WI38 (cell line): ENCODE data around the gene MEGF11.

ENCODE experiments used
- H3K4me3 ChIP-seq: 2 replicates; pipeline ENCODE4 v1.5.1; 2011; ENCODE audit warnings: low read depth, mild to moderate bottlenecking, control low read depth, low read length
- CTCF ChIP-seq: IDR thresholded peaks from 2 replicates; pipeline ENCODE4 v1.5.1; 2012; ENCODE audit warnings: low read depth, mild to moderate bottlenecking, control low read depth, low read length

MEGF11 gene

DNA sequence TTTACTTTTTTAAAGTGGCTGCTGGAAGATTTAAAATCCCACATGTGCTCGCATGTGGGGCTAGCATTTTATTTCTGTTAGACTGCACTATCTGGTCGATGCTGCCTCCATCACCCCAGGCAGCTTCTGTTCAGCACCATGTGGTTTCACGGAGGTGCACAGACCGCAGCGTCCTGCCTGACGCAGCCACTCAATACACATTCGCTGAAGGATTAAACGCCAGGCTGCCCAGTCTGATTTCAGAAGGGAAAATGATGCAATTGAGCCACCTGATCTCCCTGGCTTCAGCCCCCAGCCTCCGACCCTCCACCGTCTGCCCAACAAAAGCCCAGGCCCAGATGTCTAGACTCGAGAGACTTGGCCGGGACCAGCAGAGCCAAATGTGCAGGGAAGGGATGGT is 84.5 kb downstream of the MEGF11 start:
- no peak for TF ChIP-seq CTCF

GRCh38 chr15:66167854-66168253 is 85.7 kb downstream of the MEGF11 start:
- H3K4me3 ChIP-seq, result no peak overlapping the region
- no peak for TF ChIP-seq CTCF

More for the DNA sequence above, 84.5 kb downstream of the MEGF11 start:
- no peak overlapping the region for H3K4me3 ChIP-seq

DNA sequence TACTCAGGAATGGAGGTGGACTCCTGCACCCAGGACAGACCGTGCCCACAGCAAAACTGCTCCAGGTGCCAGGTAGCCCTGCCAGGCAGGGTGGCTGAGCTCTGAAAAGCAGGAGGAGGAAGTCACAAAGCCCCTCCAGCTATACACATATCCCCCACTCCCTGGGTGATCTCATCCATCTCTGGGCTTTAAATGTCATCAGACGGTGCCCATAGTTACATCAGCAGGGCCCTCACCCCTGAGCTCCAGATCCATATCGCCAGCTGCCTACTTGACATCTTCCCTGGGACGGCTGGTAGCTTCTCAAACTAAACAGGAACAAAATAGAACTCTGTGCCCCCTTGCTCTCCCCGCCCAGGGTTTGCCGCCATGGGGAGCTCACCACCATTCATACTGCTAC is 87.7 kb downstream of the MEGF11 start:
- TF ChIP-seq CTCF, result no peak
- H3K4me3 ChIP-seq, result no peak overlapping the region

- H3K4me3 ChIP-seq, result no peak overlapping the region
- no peak for TF ChIP-seq CTCF
These were observed 88.8 kb downstream of the MEGF11 start for GRCh38 chr15:66164788-66165187.

- no peak for TF ChIP-seq CTCF
- H3K4me3 ChIP-seq, result no peak overlapping the region
These were observed 90.0 kb downstream of the MEGF11 start for GRCh38 chr15:66163553-66163952.

GRCh38 chr15:66162286-66162685 is 91.3 kb downstream of the MEGF11 start:
- H3K4me3 ChIP-seq, result no peak overlapping the region

DNA sequence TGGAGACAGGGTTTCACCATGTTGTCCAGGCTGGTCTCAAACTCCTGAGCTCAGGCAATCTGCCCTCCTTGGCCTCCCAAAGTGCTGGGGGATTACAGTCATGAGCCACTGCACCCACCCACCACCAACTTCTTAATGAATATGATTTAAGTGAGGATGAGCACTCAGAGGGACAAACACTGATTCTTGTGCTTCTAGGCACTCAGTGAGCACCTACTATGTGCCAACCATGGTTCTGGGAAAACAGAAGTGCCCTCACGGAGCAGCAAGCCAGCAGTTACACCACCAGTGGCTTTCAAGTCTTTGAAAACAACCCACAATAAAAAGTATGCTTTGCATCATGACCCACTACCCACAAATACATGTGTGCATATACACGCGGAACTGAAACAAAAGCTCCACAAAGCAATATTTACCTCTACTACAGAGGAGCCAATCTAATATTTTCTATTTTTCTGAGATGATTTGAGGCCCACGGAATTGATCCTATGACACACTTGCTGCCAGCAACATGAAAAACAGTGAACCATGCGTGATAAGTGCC is 91.9 kb downstream of the MEGF11 start:
- no peak overlapping the region for H3K4me3 ChIP-seq
- no peak for TF ChIP-seq CTCF

More at GRCh38 chr15:66162286-66162685, 91.3 kb downstream of the MEGF11 start:
- TF ChIP-seq CTCF, result no peak
